OCI-LY3 (cell line): ENCODE measurements around the gene DEAF1.

Source experiments
- H2AFZ ChIP-seq: fragments of 200-600, 300-600 bp; shearing (Covaris generic); 2 replicates; pipeline ENCODE4 v1.6.0; 2014; ENCODE audit warnings: antibody characterized with exemption, low read depth, low read length
- H3K27ac ChIP-seq: fragments of 200-600, 300-600 bp; sonication (generic); 2 replicates; pipeline ENCODE4 v1.5.1; 2014; ENCODE audit warnings: mild to moderate bottlenecking, low read length, moderate library complexity, mixed read lengths
- H3K27me3 ChIP-seq: fragments of 200-600, 300-600 bp; sonication (generic); 2 replicates; pipeline ENCODE4 v1.6.1; 2014; ENCODE audit warnings: low read depth, low read length, mixed read lengths
- H3K36me3 ChIP-seq: fragments of 200-600, 300-600 bp; sonication (generic); replicated peaks from 2 replicates; pipeline ENCODE3; 2014; ENCODE audit warnings: low read depth, low read length, mixed read lengths
- H3K4me1 ChIP-seq: fragments of 300-600, 200-600 bp; sonication (generic); 2 replicates; pipeline ENCODE4 v1.6.1; 2014; ENCODE audit warnings: low read length, mixed read lengths
- H3K4me2 ChIP-seq: fragments of 200-600, 300-600 bp; sonication (generic); 2 replicates; pipeline ENCODE4 v1.6.1; 2014; ENCODE audit warnings: low read length, mixed read lengths
- H3K4me3 ChIP-seq: fragments of 300-600, 200-600 bp; sonication (generic); 2 replicates; pipeline ENCODE4 v1.5.1; 2014; ENCODE audit warnings: antibody characterized with exemption, mild to moderate bottlenecking, low read length, moderate library complexity
- H3K79me2 ChIP-seq: fragments of 300-600, 200-600 bp; shearing (Covaris generic); 2 replicates; pipeline ENCODE4 v1.6.1; 2014; ENCODE audit warnings: mild to moderate bottlenecking, low read length, mixed read lengths
- H3K9ac ChIP-seq: fragments of 300-600, 200-600 bp; shearing (Covaris generic); 2 replicates; pipeline ENCODE4 v1.6.0; 2014; ENCODE audit warnings: mild to moderate bottlenecking, low read length, moderate library complexity
- H3K9me3 ChIP-seq: fragments of 200-600, 300-600 bp; shearing (Covaris generic); 2 replicates; pipeline ENCODE4 v1.6.1; 2014; ENCODE audit warnings: low read length, mixed read lengths; ENCODE audit not compliant: insufficient read depth
- H4K20me1 ChIP-seq: fragments of 200-600, 300-600 bp; sonication (generic); 2 replicates; pipeline ENCODE4 v1.6.1; 2016; ENCODE audit warnings: low read length, mixed read lengths; ENCODE audit not compliant: insufficient read depth
- EZH2phosphoT487 ChIP-seq: fragments of 200-600 bp; shearing (Covaris generic); IDR thresholded peaks from 2 replicates; pipeline ENCODE4 v1.6.1; 2018; ENCODE audit warnings: antibody characterized with exemption, mixed run types, low read depth
- TF ChIP-seq, protein P1 (sequence below): fragments of 200-600, 300-600 bp; sonication (generic); IDR thresholded peaks from 2 replicates; pipeline ENCODE4 v1.5.1; 2014; ENCODE audit warnings: antibody characterized with exemption, low read length, low read depth

DEAF1 gene

GRCh38 chr11:721247-721740, 26.3 kb upstream of the DEAF1 start:
- no peak overlapping the region for H2AFZ ChIP-seq
- no peak for TF ChIP-seq EZH2phosphoT487
- TF ChIP-seq, protein P1, sequence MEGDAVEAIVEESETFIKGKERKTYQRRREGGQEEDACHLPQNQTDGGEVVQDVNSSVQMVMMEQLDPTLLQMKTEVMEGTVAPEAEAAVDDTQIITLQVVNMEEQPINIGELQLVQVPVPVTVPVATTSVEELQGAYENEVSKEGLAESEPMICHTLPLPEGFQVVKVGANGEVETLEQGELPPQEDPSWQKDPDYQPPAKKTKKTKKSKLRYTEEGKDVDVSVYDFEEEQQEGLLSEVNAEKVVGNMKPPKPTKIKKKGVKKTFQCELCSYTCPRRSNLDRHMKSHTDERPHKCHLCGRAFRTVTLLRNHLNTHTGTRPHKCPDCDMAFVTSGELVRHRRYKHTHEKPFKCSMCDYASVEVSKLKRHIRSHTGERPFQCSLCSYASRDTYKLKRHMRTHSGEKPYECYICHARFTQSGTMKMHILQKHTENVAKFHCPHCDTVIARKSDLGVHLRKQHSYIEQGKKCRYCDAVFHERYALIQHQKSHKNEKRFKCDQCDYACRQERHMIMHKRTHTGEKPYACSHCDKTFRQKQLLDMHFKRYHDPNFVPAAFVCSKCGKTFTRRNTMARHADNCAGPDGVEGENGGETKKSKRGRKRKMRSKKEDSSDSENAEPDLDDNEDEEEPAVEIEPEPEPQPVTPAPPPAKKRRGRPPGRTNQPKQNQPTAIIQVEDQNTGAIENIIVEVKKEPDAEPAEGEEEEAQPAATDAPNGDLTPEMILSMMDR: no peak
- no peaks in the 10 kb centered on the region for H3K36me3 ChIP-seq
- no peaks in the 10 kb centered on the region for H3K79me2 ChIP-seq
- peak overlapping the region; percentile 73 for H3K4me2 ChIP-seq
- no peak overlapping the region for H3K27ac ChIP-seq
- no peaks in the 10 kb centered on the region for H4K20me1 ChIP-seq
- no peak overlapping the region for H3K9ac ChIP-seq
- peaks cover 32% of the 10 kb centered on the region for H3K4me1 ChIP-seq
- peak overlapping the region; percentile 80 for H3K4me3 ChIP-seq
- H3K9me3 ChIP-seq: no peaks in the 10 kb centered on the region
- H3K27me3 ChIP-seq: peaks cover 24% of the 10 kb centered on the region

DNA sequence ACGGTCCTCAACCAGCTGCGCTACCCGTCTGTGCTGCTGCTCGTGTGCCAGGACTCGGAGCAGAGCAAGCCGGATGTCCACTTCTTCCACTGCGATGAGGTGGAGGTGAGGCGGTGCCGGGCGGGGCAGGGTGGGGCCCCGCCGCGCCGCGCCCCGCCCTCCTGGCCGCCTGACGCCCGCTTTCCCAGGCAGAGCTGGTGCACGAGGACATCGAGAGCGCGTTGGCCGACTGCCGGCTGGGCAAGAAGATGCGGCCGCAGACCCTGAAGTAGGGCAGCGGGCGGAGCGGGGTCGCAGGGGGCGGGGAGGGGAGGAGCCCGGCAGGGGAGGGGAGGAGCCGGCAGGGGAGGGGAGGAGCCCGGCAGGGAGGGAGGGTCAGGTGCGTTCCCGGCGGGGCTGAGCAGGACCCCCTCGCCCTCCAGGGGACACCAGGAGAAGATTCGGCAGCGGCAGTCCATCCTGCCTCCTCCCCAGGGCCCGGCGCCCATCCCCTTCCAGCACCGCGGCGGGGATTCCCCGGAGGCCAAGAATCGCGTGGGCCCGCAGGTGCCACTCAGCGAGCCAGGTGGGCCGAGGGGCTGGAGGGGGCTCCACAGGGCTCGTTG, 25.7 kb upstream of the DEAF1 start:
- no peaks in the 10 kb centered on the region for H3K36me3 ChIP-seq
- H3K27me3 ChIP-seq: peaks cover 23% of the 10 kb centered on the region
- no peaks in the 10 kb centered on the region for H4K20me1 ChIP-seq
- H3K9me3 ChIP-seq: no peaks in the 10 kb centered on the region
- H3K79me2 ChIP-seq: no peaks in the 10 kb centered on the region
- no peak overlapping the region for H3K9ac ChIP-seq
- no peak overlapping the region for H3K27ac ChIP-seq
- peak overlapping the region; percentile 73 for H3K4me2 ChIP-seq
- H2AFZ ChIP-seq: no peak overlapping the region
- H3K4me1 ChIP-seq: peaks cover 31% of the 10 kb centered on the region
- 0 out of 2 replicates have a peak overlapping the region, but pooled peaks have one; percentile 80 for H3K4me3 ChIP-seq
- TF ChIP-seq, protein P1: no peak
- no peak for TF ChIP-seq EZH2phosphoT487

- no peak overlapping the region for H2AFZ ChIP-seq
- H3K36me3 ChIP-seq: no peaks in the 10 kb centered on the region
- H3K9ac ChIP-seq: no peak overlapping the region
- no peak overlapping the region for H3K4me2 ChIP-seq
- H3K4me1 ChIP-seq: peaks cover 27% of the 10 kb centered on the region
- peaks cover 16% of the 10 kb centered on the region for H3K27me3 ChIP-seq
- H3K79me2 ChIP-seq: no peaks in the 10 kb centered on the region
- H3K4me3 ChIP-seq: no peak overlapping the region
- no peaks in the 10 kb centered on the region for H4K20me1 ChIP-seq
- H3K9me3 ChIP-seq: no peaks in the 10 kb centered on the region
- no peak for TF ChIP-seq EZH2phosphoT487
- TF ChIP-seq, protein P1: no peak
- H3K27ac ChIP-seq: no peak overlapping the region
These were observed 25.1 kb upstream of the DEAF1 start for GRCh38 chr11:720017-720641.

DNA sequence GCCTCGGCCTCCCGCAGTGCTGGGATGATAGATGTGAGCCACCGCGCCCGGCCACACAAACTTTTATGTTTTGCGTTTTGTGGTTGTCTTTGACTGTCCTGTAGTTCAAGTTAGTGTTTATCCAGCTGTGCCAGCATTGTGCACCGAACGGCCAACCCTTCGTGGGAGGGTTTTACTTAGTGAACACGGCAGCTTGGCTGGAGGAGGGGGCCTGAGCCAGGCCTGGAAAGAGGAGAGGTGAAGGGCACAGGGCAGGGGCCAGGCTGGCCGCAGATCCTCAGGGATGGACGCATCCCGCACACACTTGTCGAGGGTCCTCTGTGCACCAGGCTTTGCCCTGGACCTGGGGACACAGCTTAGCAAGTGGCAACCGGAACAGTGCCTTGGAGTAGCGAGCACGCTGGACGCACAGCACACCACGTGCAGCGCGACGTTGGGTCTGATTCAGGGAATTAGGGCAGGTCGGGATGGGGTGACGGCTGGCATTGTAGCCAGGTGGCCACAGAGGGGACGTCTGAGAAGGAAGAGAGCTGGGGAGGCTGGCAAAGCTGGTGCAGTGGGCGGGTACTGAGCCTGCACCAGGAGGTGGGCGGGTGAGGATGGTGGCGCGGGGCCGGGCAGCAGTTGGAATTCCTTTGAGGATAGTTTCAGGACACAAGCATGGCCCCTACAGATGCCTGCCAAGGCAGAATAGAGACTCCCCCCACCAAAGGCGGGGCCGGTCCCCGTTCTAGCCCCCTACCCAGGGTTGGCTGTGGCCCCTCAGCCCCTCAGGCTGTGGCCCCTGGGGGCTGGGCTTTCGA, 24.4 kb upstream of the DEAF1 start:
- Histone ChIP-seq H3K4me2 (no peak overlapping the region), H4K20me1 (no peaks in the 10 kb centered on the region), H3K4me3 (no peak overlapping the region), H3K9me3 (no peaks in the 10 kb centered on the region), H3K27ac (no peak overlapping the region), H3K36me3 (no peaks in the 10 kb centered on the region), H3K9ac (no peak overlapping the region), H3K79me2 (no peaks in the 10 kb centered on the region), H2AFZ (no peak overlapping the region), H3K27me3 (peaks cover 10% of the 10 kb centered on the region), H3K4me1 (peaks cover 20% of the 10 kb centered on the region)
- TF ChIP-seq, protein P1: no peak
- no peak for TF ChIP-seq EZH2phosphoT487
